SK-N-SH (cell line): ENCODE measurements around the gene PLA2G4E. TPM values are rescaled to one million over a fixed set of nuclear protein-coding genes. Genes with fewer than 3 reads are reported as not detected.

Experiments used
- CTCF ChIA-PET: fragments of 300-600, 350-600 bp; formaldehyde crosslinking; extraction: SDS; loops from one replicate; lab custom pipeline; 2021; lab: Yijun Ruan, JAX
- POLR2A ChIA-PET: fragments of 350-600 bp; sonication (Branson Sonifier 250); formaldehyde crosslinking; extraction: SDS; loops from one replicate; lab custom pipeline; 2020; ENCODE audit warnings: antibody characterized with exemption, inconsistent platforms; lab: Yijun Ruan, JAX
- DNase-seq: peaks from one replicate; pipeline ENCODE4 v3.0.0; 2012
- H2AFZ ChIP-seq: fragments of 200-600 bp; sonication (generic); 2 replicates; pipeline ENCODE4 v1.8.1; 2016; ENCODE audit warnings: antibody characterized with exemption, mild to moderate bottlenecking, low read depth
- H3F3A ChIP-seq: fragments of 200-600 bp; sonication (generic); replicated peaks from 2 replicates; pipeline ENCODE3; 2016; ENCODE audit warnings: antibody characterized with exemption, mild to moderate bottlenecking; ENCODE audit not compliant: insufficient read depth
- H3K27ac ChIP-seq, 2 experiments: fragments of 200-500 bp in 1 of 2; fragments of 200-600 bp in 1 of 2; sonication (Bioruptor generic) in 1 of 2; sonication (generic), shearing (Covaris generic) in 1 of 2; 2 replicates each; pipeline versions ENCODE4 v1.5.1 to v1.6.1; 2014 to 2016; ENCODE audit warnings: low read depth in 2 of 2, inconsistent platforms in 1 of 2, low read length in 1 of 2, mild to moderate bottlenecking in 1 of 2, mixed read lengths in 1 of 2
- H3K27me3 ChIP-seq: fragments of 200-600 bp; sonication (generic), shearing (Covaris generic); 2 replicates; pipeline ENCODE4 v1.6.1; 2016; ENCODE audit warnings: mixed run types; ENCODE audit not compliant: insufficient read depth
- H3K36me3 ChIP-seq, 2 experiments: fragments of 200-500 bp in 1 of 2; fragments of 200-600 bp in 1 of 2; sonication (Bioruptor generic) in 1 of 2; sonication (generic) in 1 of 2; replicated peaks in 1 of 2; 2 replicates each; pipeline versions ENCODE3 to v1.5.1; 2014 to 2016; ENCODE audit warnings: low read length in 1 of 2, mild to moderate bottlenecking in 1 of 2; ENCODE audit not compliant: insufficient read depth in 2 of 2, control insufficient read depth in 1 of 2
- H3K4me1 ChIP-seq, 2 experiments: fragments of 200-500 bp in 1 of 2; fragments of 200-600 bp in 1 of 2; sonication (Bioruptor generic) in 1 of 2; sonication (generic), shearing (Covaris generic) in 1 of 2; 2 replicates each; pipeline versions ENCODE4 v1.5.1 to v1.6.1; 2014 to 2016; ENCODE audit warnings: low read depth in 1 of 2, low read length in 1 of 2, mixed run types in 1 of 2; ENCODE audit not compliant: insufficient read depth in 2 of 2, control insufficient read depth in 1 of 2
- H3K4me2 ChIP-seq: fragments of 200-600 bp; sonication (generic), shearing (Covaris generic); 2 replicates; pipeline ENCODE4 v1.6.1; 2017; ENCODE audit warnings: mixed run types
- H3K4me3 ChIP-seq, 2 experiments: fragments of 200-500 bp in 1 of 2; fragments of 200-600 bp in 1 of 2; sonication (Bioruptor generic) in 1 of 2; sonication (generic), shearing (Covaris generic) in 1 of 2; 2 replicates each; pipeline versions ENCODE4 v1.5.1 to v1.8.1; 2014 to 2016; ENCODE audit warnings: low read depth in 2 of 2, inconsistent platforms in 1 of 2, low read length in 1 of 2, mild to moderate bottlenecking in 1 of 2, mixed read lengths in 1 of 2, moderate library complexity in 1 of 2
- H3K79me2 ChIP-seq: fragments of 200-600 bp; sonication (generic); 2 replicates; pipeline ENCODE4 v1.8.1; 2017; ENCODE audit warnings: mild to moderate bottlenecking; ENCODE audit not compliant: insufficient read depth
- H3K9ac ChIP-seq: fragments of 200-600 bp; sonication (generic); 2 replicates; pipeline ENCODE4 v1.6.1; 2017; ENCODE audit warnings: mixed run types
- H3K9me2 ChIP-seq: fragments of 200-600 bp; sonication (generic); 2 replicates; pipeline ENCODE4 v1.6.1; 2017; ENCODE audit warnings: mixed run types
- H3K9me3 ChIP-seq: fragments of 200-600 bp; sonication (generic); 2 replicates; pipeline ENCODE4 v1.6.1; 2017; ENCODE audit warnings: mixed run types, mild to moderate bottlenecking, moderate library complexity
- H4K20me1 ChIP-seq: fragments of 200-600 bp; sonication (generic); 2 replicates; pipeline ENCODE4 v1.6.1; 2017; ENCODE audit warnings: mild to moderate bottlenecking, mixed run types; ENCODE audit not compliant: insufficient read depth
- EP300 ChIP-seq, 2 experiments: IDR thresholded peaks; 2 replicates each; pipeline versions ENCODE4 v1.4.0 to v1.6.1; 2012; ENCODE audit warnings: borderline replicate concordance in 1 of 2, low read depth in 1 of 2, low read length in 1 of 2
- EZH2phosphoT487 ChIP-seq: fragments of 200-600 bp; sonication (generic); IDR thresholded peaks from 2 replicates; pipeline ENCODE4 v1.6.1; 2017; ENCODE audit warnings: low read depth, mixed run types, mild to moderate bottlenecking, antibody characterized with exemption, moderate library complexity, borderline replicate concordance
- MEF2A ChIP-seq: IDR thresholded peaks from 2 replicates; pipeline ENCODE4 v1.4.0; 2012; ENCODE audit warnings: low read depth, borderline replicate concordance
- NFIC ChIP-seq: IDR thresholded peaks from 2 replicates; pipeline ENCODE4 v1.4.0; 2012; ENCODE audit warnings: borderline replicate concordance
- NRF1 ChIP-seq: IDR thresholded peaks from 2 replicates; pipeline ENCODE4 v1.6.1; 2012; ENCODE audit warnings: low read depth, mild to moderate bottlenecking, low read length
- RAD21 ChIP-seq: IDR thresholded peaks from 2 replicates; pipeline ENCODE4 v1.6.1; 2012; ENCODE audit warnings: mild to moderate bottlenecking, low read length
- RXRA ChIP-seq: IDR thresholded peaks from 2 replicates; pipeline ENCODE4 v1.4.0; 2012; ENCODE audit warnings: low read depth, mild to moderate bottlenecking, borderline replicate concordance
- SMC3 ChIP-seq: IDR thresholded peaks from 2 replicates; pipeline ENCODE4 v1.6.1; 2012; ENCODE audit warnings: low read depth, low read length, improper control_type of control experiment
- TAF1 ChIP-seq: IDR thresholded peaks from 2 replicates; pipeline ENCODE4 v1.6.1; 2012; ENCODE audit warnings: low read depth, mild to moderate bottlenecking, low read length, moderate library complexity, borderline replicate concordance
- TCF12 ChIP-seq: IDR thresholded peaks from 2 replicates; pipeline ENCODE4 v1.4.0; 2012
- WGBS: methylation state at CpG from one replicate; pipeline ENCODE4 v1.1.6; 2017; ENCODE audit warnings: low lambda C conversion rate; 5-methylcytosine and 5-hydroxymethylcytosine counted together
- polyA plus RNA-seq, 3 experiments: library from polyadenylated mRNA; depleted of rRNA; stranded (reverse); fragments of >200 nt; gene quantifications; 2 replicates each; pipeline ENCODE4 v1.2.3, GENCODE V29; 2012
- TF ChIP-seq, protein P1 (sequence below): IDR thresholded peaks from 2 replicates; pipeline ENCODE4 v1.6.1; 2012; ENCODE audit warnings: mild to moderate bottlenecking, low read depth, low read length, moderate library complexity
- TF ChIP-seq, protein P2 (sequence below): fragments of 150-350 bp; IDR thresholded peaks from 2 replicates; pipeline ENCODE4 v1.6.1; 2017; ENCODE audit warnings: antibody characterized with exemption, low read length, low read depth, borderline replicate concordance
- TF ChIP-seq, protein P3 (sequence below): IDR thresholded peaks from 2 replicates; pipeline ENCODE4 v1.4.0; 2012; ENCODE audit warnings: low read depth
- TF ChIP-seq, protein P4 (sequence below): IDR thresholded peaks from 2 replicates; pipeline ENCODE4 v1.4.0; 2012; ENCODE audit warnings: low read depth, borderline replicate concordance
- TF ChIP-seq, protein P5 (sequence below): IDR thresholded peaks from 2 replicates; pipeline ENCODE4; 2012

PLA2G4E gene
- polyA plus RNA-seq, 1 of the 3 experiments (the other 2 are of a cell fraction): not detected

DNA sequence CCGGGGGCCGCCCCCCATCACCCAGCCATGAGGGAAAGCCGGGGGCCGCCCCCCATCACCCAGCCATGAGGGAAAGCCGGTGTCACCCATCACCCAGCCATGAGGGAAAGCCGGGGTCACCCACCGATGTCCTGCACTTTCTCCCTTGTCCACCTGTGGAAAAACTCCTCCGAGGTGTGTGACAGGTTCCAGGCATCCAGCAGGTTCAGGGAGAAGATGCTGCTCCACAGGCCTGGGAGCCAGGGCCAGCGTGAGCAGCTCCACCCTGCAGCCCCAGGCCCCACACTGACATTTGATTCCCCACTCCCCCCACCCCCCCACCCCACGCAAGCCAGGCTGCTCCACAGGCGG is 32.9 kb downstream of the PLA2G4E start (continued):
- TF ChIP-seq, protein P1, sequence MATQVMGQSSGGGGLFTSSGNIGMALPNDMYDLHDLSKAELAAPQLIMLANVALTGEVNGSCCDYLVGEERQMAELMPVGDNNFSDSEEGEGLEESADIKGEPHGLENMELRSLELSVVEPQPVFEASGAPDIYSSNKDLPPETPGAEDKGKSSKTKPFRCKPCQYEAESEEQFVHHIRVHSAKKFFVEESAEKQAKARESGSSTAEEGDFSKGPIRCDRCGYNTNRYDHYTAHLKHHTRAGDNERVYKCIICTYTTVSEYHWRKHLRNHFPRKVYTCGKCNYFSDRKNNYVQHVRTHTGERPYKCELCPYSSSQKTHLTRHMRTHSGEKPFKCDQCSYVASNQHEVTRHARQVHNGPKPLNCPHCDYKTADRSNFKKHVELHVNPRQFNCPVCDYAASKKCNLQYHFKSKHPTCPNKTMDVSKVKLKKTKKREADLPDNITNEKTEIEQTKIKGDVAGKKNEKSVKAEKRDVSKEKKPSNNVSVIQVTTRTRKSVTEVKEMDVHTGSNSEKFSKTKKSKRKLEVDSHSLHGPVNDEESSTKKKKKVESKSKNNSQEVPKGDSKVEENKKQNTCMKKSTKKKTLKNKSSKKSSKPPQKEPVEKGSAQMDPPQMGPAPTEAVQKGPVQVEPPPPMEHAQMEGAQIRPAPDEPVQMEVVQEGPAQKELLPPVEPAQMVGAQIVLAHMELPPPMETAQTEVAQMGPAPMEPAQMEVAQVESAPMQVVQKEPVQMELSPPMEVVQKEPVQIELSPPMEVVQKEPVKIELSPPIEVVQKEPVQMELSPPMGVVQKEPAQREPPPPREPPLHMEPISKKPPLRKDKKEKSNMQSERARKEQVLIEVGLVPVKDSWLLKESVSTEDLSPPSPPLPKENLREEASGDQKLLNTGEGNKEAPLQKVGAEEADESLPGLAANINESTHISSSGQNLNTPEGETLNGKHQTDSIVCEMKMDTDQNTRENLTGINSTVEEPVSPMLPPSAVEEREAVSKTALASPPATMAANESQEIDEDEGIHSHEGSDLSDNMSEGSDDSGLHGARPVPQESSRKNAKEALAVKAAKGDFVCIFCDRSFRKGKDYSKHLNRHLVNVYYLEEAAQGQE: no peak
- no peak for TF ChIP-seq TAF1

DNA sequence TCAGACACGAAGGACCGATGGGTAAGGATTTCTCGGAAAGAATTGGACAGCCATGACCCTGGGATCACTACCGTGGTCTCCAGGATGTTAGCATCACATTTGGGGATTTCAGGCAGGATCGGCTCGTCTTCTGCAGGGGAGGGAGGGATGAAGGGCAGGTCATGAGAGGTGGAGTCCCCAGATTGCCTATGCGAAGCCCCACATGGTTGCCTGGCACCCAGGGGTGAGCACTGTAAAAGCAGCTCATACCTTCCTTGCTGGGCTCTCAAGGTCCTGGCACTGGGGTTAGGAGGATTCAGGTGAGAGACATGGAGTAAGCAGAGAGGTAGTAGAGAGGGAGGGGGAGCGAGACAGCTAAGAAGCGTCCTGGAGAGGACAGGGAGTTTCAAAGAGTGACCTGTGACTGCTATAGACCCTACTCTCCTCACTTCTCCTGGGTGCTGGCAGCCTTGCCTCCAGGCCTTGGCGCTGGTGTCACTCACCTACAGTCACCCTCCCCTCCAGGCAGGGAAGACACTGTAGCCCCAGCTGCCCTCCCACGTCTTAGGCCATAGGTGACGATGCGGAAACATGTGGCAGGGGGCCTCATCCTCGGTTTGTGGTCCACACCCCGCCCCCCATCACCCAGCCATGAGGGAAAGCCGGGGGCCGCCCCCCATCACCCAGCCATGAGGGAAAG is 33.5 kb downstream of the PLA2G4E start:
- Histone ChIP-seq H3K4me2 (no peak overlapping the region), H3F3A (no peaks in the 10 kb centered on the region), H3K4me3 (no peak overlapping the region), H3K9ac (no peak overlapping the region), H3K27ac (no peak overlapping the region), H4K20me1 (no peaks in the 10 kb centered on the region), H3K79me2 (no peaks in the 10 kb centered on the region), H3K27me3 (no peaks in the 10 kb centered on the region), H3K36me3 (no peaks in the 10 kb centered on the region), H3K4me1 (no peaks in the 10 kb centered on the region), H3K9me2 (no peaks in the 10 kb centered on the region), H2AFZ (no peak overlapping the region), H3K9me3 (no peaks in the 10 kb centered on the region)
- no peak for TF ChIP-seq EZH2phosphoT487
- TF ChIP-seq, protein P2, sequence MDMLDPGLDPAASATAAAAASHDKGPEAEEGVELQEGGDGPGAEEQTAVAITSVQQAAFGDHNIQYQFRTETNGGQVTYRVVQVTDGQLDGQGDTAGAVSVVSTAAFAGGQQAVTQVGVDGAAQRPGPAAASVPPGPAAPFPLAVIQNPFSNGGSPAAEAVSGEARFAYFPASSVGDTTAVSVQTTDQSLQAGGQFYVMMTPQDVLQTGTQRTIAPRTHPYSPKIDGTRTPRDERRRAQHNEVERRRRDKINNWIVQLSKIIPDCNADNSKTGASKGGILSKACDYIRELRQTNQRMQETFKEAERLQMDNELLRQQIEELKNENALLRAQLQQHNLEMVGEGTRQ: no peak
- TF ChIP-seq NRF1: no peak
- TF ChIP-seq SMC3: no peak
- TF ChIP-seq RXRA: no peak
- TF ChIP-seq NFIC: no peak
- TF ChIP-seq, protein P3, sequence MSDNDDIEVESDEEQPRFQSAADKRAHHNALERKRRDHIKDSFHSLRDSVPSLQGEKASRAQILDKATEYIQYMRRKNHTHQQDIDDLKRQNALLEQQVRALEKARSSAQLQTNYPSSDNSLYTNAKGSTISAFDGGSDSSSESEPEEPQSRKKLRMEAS: no peak
- no peak for TF ChIP-seq EP300 (IDR thresholded peaks at IDR 0.05; ENCODE audit: borderline replicate concordance in 1 of 2, low read depth in 1 of 2, low read length in 1 of 2)
- no peak for TF ChIP-seq TCF12
- TF ChIP-seq MEF2A: no peak
- TF ChIP-seq, protein P4, sequence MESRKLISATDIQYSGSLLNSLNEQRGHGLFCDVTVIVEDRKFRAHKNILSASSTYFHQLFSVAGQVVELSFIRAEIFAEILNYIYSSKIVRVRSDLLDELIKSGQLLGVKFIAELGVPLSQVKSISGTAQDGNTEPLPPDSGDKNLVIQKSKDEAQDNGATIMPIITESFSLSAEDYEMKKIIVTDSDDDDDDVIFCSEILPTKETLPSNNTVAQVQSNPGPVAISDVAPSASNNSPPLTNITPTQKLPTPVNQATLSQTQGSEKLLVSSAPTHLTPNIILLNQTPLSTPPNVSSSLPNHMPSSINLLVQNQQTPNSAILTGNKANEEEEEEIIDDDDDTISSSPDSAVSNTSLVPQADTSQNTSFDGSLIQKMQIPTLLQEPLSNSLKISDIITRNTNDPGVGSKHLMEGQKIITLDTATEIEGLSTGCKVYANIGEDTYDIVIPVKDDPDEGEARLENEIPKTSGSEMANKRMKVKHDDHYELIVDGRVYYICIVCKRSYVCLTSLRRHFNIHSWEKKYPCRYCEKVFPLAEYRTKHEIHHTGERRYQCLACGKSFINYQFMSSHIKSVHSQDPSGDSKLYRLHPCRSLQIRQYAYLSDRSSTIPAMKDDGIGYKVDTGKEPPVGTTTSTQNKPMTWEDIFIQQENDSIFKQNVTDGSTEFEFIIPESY: no peak
- TF ChIP-seq RAD21: no peak
- TF ChIP-seq, protein P5, sequence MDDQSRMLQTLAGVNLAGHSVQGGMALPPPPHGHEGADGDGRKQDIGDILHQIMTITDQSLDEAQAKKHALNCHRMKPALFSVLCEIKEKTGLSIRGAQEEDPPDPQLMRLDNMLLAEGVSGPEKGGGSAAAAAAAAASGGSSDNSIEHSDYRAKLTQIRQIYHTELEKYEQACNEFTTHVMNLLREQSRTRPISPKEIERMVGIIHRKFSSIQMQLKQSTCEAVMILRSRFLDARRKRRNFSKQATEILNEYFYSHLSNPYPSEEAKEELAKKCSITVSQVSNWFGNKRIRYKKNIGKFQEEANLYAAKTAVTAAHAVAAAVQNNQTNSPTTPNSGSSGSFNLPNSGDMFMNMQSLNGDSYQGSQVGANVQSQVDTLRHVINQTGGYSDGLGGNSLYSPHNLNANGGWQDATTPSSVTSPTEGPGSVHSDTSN: no peak
- ChIA-PET POLR2A (no interaction called here), CTCF (interaction anchor here (2.4 to 11.1 kb wide), 7 partner anchors 9 to 94 kb away, joined by 9 to 172 read pairs (median 50); partner anchors contain the start of gene EHD4)
- no peak for DNase-seq
- WGBS: 85% methylated on average over 17 of the region's 17 CpGs
